A549 (cell line): ENCODE data around the gene CSKMT.

ENCODE experiments used
- BHLHE40 ChIP-seq: IDR thresholded peaks from 2 replicates; pipeline ENCODE4 v1.6.1; 2012; ENCODE audit warnings: low read depth, low read length, inconsistent platforms
- CTCF ChIP-seq: fragments of >200 bp; sonication (Bioruptor Twin); formaldehyde crosslinking; IDR thresholded peaks from 3 replicates; pipeline ENCODE4 v1.5.1; 2016
- GATA3 ChIP-seq: IDR thresholded peaks from 2 replicates; pipeline ENCODE4 v1.6.1; 2012; ENCODE audit warnings: borderline replicate concordance
- HMGXB4 ChIP-seq: fragments of 250-450 bp; sonication (Bioruptor Pico); IDR thresholded peaks from 2 replicates; pipeline ENCODE4 v1.5.0; 2021; ENCODE audit warnings: mild to moderate bottlenecking, moderate library complexity, borderline replicate concordance
- POLR2A ChIP-seq: IDR thresholded peaks from 2 replicates; pipeline ENCODE4 v1.6.1; 2012; ENCODE audit warnings: mild to moderate bottlenecking, low read length
- TF ChIP-seq, protein P1 (sequence below): fragments of 200-600 bp; sonication (generic); IDR thresholded peaks from 2 replicates; pipeline ENCODE4 v1.6.1; 2016; ENCODE audit warnings: antibody characterized with exemption, mild to moderate bottlenecking, moderate library complexity

- TF ChIP-seq CTCF (no peak), BHLHE40 (no peak), POLR2A (peak; percentile 72), HMGXB4 (CRISPR knock-in tag) (peak; percentile 35; the same call in 1 of the 2 replicates), GATA3 (no peak)
- TF ChIP-seq, protein P1, sequence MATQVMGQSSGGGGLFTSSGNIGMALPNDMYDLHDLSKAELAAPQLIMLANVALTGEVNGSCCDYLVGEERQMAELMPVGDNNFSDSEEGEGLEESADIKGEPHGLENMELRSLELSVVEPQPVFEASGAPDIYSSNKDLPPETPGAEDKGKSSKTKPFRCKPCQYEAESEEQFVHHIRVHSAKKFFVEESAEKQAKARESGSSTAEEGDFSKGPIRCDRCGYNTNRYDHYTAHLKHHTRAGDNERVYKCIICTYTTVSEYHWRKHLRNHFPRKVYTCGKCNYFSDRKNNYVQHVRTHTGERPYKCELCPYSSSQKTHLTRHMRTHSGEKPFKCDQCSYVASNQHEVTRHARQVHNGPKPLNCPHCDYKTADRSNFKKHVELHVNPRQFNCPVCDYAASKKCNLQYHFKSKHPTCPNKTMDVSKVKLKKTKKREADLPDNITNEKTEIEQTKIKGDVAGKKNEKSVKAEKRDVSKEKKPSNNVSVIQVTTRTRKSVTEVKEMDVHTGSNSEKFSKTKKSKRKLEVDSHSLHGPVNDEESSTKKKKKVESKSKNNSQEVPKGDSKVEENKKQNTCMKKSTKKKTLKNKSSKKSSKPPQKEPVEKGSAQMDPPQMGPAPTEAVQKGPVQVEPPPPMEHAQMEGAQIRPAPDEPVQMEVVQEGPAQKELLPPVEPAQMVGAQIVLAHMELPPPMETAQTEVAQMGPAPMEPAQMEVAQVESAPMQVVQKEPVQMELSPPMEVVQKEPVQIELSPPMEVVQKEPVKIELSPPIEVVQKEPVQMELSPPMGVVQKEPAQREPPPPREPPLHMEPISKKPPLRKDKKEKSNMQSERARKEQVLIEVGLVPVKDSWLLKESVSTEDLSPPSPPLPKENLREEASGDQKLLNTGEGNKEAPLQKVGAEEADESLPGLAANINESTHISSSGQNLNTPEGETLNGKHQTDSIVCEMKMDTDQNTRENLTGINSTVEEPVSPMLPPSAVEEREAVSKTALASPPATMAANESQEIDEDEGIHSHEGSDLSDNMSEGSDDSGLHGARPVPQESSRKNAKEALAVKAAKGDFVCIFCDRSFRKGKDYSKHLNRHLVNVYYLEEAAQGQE: no peak
These were observed 6.7 kb downstream of the CSKMT start, which contains the start of the genes LBHD1 and UQCC3 for GRCh38 chr11:62671608-62672389.
